Measurements from ENCODE around the gene PRSS38. TPM values are rescaled to one million over a fixed set of nuclear protein-coding genes. Genes with fewer than 3 reads are reported as not detected.

PRSS38 gene
- total and polyA plus RNA-seq, 2 donors = not detected

DNA sequence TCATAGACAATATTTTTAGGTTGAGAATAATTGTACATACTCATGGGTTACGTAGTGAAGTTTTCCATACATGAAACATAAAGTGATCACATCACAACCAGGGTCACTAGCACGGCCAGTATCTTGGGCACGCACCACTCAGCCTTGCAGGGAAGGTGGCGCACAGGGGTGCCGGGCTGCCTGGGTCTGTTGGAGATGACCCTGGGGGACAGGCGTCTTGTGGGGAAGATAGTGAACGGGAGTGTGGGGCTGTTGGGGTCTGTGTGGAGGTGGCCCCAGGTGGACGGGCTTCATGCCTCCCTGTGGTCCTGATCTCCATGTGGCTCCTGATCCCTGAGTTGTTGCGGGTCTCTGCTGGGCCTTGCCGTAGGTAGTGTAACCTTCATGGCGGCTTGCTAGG lies 38.3 kb upstream of the PRSS38 start:
- Histone ChIP-seq H3K27ac (ENCODE audit: low read depth in 1 of 2, low read length in 1 of 2) (no peak overlapping the region), H3K36me3 (ENCODE audit: control insufficient read depth in 2 of 2, insufficient read depth in 2 of 2, low read length in 1 of 2) (peaks cover 11 to 32% of the 10 kb centered on the region in 2 donors), H3K4me3 (ENCODE audit: low read length in 2 of 2) (no peak overlapping the region), H3K27me3 (ENCODE audit: control insufficient read depth in 2 of 2, insufficient read depth in 1 of 2, low read length in 1 of 2) (no peaks in the 10 kb centered on the region), H3K4me1 (ENCODE audit: control insufficient read depth in 2 of 2, insufficient read depth in 2 of 2, low read length in 2 of 2) (peaks cover 23 to 26% of the 10 kb centered on the region in 2 donors), H3K9me3 (ENCODE audit: control insufficient read depth in 2 of 2, insufficient read depth in 1 of 2, low read length in 1 of 2) (no peaks in the 10 kb centered on the region)
- WGBS = 95% methylated on average over 11 of the region's 11 CpGs
- DNase-seq (ENCODE audit: low read depth in 6 of 9, low spot score in 9 of 9) = no peak

DNA sequence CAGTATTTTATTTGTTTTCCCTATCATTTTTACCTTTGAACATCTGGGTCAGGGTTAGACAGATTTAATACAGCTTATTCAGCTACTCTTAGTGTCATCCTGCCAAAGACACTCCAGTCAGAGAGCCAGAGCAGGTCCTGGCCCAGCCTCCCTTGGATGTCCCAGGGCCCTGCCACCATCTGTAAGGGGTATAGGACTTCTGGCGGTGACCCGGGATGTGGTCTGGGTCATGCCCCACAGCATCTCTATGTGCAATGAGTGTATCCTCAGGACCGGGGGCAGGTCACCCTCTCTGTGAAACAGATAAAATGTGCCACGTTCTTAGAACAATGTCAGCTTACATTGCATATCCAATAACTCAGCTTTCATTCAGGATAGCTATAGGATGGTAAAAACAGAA lies 37.8 kb upstream of the PRSS38 start:
- Histone ChIP-seq H3K27ac (ENCODE audit: low read depth in 1 of 2, low read length in 1 of 2) (no peak overlapping the region), H3K36me3 (ENCODE audit: control insufficient read depth in 2 of 2, insufficient read depth in 2 of 2, low read length in 1 of 2) (peaks cover 13 to 32% of the 10 kb centered on the region in 2 donors), H3K9me3 (ENCODE audit: control insufficient read depth in 2 of 2, insufficient read depth in 1 of 2, low read length in 1 of 2) (no peaks in the 10 kb centered on the region), H3K4me3 (ENCODE audit: low read length in 2 of 2) (no peak overlapping the region), H3K4me1 (ENCODE audit: control insufficient read depth in 2 of 2, insufficient read depth in 2 of 2, low read length in 2 of 2) (peaks cover 19 to 21% of the 10 kb centered on the region in 2 donors), H3K27me3 (ENCODE audit: control insufficient read depth in 2 of 2, insufficient read depth in 1 of 2, low read length in 1 of 2) (no peaks in the 10 kb centered on the region)
- WGBS = 99% methylated on average over 4 of the region's 4 CpGs
- DNase-seq (ENCODE audit: low read depth in 6 of 9, low spot score in 9 of 9) = no peak

DNA sequence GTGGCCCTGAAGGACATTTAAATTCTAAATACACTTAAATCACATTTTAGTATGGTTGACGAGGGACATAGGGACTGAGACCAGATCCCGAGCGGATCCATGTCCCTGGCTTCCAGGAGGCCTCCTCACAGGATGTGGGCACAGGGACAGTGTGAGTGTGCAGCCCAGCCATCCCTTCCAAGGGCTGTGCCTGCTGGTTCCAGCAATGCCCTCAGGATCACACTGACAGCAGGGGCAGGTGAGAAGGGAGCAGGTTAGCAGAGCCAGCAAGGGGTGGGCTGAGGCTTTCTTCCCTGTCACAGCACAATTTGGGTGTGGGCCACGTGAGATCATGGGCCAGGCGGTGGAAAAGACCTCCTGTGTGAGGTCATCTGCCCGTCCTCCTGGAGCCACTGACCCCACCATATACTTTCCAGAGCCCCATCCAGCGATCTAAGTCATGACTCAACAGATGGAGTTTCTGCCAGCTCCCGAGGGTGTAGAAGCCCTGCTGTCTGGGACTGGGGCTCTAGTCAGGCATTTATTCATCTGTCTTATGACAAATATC lies 37.0 kb upstream of the PRSS38 start:
- WGBS = 97% methylated on average over 8 of the region's 8 CpGs
- Histone ChIP-seq H3K36me3 (ENCODE audit: control insufficient read depth in 2 of 2, insufficient read depth in 2 of 2, low read length in 1 of 2) (peaks cover 13 to 32% of the 10 kb centered on the region in 2 donors), H3K27me3 (ENCODE audit: control insufficient read depth in 2 of 2, insufficient read depth in 1 of 2, low read length in 1 of 2) (no peaks in the 10 kb centered on the region), H3K4me1 (ENCODE audit: control insufficient read depth in 2 of 2, insufficient read depth in 2 of 2, low read length in 2 of 2) (peaks cover 13 to 17% of the 10 kb centered on the region in 2 donors), H3K9me3 (ENCODE audit: control insufficient read depth in 2 of 2, insufficient read depth in 1 of 2, low read length in 1 of 2) (no peaks in the 10 kb centered on the region), H3K4me3 (ENCODE audit: low read length in 2 of 2) (no peak overlapping the region), H3K27ac (ENCODE audit: low read depth in 1 of 2, low read length in 1 of 2) (no peak overlapping the region)
- DNase-seq (ENCODE audit: low read depth in 6 of 9, low spot score in 9 of 9) = no peak

DNA sequence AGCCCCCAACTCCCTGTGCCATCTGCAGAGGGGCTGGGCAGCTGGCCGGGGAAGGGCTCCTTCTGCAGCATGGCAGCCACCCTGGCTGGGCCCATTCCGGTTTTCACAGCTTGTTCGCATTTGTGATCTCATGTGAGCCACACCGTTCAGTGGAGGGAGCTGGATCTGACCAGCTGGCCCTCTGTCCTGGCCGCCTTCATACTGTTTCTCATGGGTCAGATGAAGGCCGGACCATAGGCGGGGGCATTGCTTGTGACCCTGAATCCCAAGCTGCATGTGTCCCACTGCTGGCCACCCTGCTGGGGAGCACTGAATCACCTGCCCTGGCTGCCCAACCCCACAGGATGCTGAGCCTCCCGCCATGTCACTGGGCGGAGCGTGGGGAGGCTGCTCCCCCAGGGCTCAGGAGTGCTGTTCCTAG lies 36.4 kb upstream of the PRSS38 start:
- Histone ChIP-seq H3K27me3 (ENCODE audit: control insufficient read depth in 2 of 2, insufficient read depth in 1 of 2, low read length in 1 of 2) (no peaks in the 10 kb centered on the region), H3K9me3 (ENCODE audit: control insufficient read depth in 2 of 2, insufficient read depth in 1 of 2, low read length in 1 of 2) (no peaks in the 10 kb centered on the region), H3K27ac (ENCODE audit: low read depth in 1 of 2, low read length in 1 of 2) (no peak overlapping the region), H3K36me3 (ENCODE audit: control insufficient read depth in 2 of 2, insufficient read depth in 2 of 2, low read length in 1 of 2) (peaks cover 13 to 32% of the 10 kb centered on the region in 2 donors), H3K4me3 (ENCODE audit: low read length in 2 of 2) (no peak overlapping the region), H3K4me1 (ENCODE audit: control insufficient read depth in 2 of 2, insufficient read depth in 2 of 2, low read length in 2 of 2) (peaks cover 7 to 12% of the 10 kb centered on the region in 2 donors)
- 98% methylated on average over 10 of the region's 10 CpGs for WGBS
- DNase-seq (ENCODE audit: low read depth in 6 of 9, low spot score in 9 of 9) = no peak

DNA sequence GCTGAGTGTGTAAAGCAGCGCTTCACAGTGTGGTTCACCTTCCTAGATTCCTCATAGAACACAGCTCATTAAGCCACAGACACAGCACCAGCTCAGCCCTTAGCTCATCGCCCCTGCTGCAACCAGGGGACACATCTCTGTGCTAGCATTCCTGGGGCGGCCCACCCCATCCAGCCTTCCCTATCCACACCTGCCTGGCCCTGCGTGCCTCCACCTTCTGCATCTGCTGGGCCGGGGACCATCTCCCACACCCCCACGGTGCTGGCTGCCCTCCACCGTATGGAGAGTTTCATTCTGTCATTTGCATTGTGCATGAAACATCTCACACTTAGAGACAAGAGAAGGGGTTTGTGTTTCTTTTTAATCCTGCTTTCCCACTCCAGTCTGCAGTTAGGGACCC lies 35.8 kb upstream of the PRSS38 start:
- DNase-seq (ENCODE audit: low read depth in 6 of 9, low spot score in 9 of 9) = no peak
- no peak overlapping the region for H3K27ac ChIP-seq (ENCODE audit: low read depth in 1 of 2, low read length in 1 of 2)
- no peaks in the 10 kb centered on the region for H3K27me3 ChIP-seq (ENCODE audit: control insufficient read depth in 2 of 2, insufficient read depth in 1 of 2, low read length in 1 of 2)
- H3K4me3 ChIP-seq (ENCODE audit: low read length in 2 of 2) = no peak overlapping the region
- 97% methylated on average over 7 of the region's 7 CpGs for WGBS
- H3K36me3 ChIP-seq (ENCODE audit: control insufficient read depth in 2 of 2, insufficient read depth in 2 of 2, low read length in 1 of 2) = peaks cover 13 to 32% of the 10 kb centered on the region in 2 donors
- H3K9me3 ChIP-seq (ENCODE audit: control insufficient read depth in 2 of 2, insufficient read depth in 1 of 2, low read length in 1 of 2) = no peaks in the 10 kb centered on the region
- peaks cover under 1 to 5% of the 10 kb centered on the region in 2 donors for H3K4me1 ChIP-seq (ENCODE audit: control insufficient read depth in 2 of 2, insufficient read depth in 2 of 2, low read length in 2 of 2)

DNA sequence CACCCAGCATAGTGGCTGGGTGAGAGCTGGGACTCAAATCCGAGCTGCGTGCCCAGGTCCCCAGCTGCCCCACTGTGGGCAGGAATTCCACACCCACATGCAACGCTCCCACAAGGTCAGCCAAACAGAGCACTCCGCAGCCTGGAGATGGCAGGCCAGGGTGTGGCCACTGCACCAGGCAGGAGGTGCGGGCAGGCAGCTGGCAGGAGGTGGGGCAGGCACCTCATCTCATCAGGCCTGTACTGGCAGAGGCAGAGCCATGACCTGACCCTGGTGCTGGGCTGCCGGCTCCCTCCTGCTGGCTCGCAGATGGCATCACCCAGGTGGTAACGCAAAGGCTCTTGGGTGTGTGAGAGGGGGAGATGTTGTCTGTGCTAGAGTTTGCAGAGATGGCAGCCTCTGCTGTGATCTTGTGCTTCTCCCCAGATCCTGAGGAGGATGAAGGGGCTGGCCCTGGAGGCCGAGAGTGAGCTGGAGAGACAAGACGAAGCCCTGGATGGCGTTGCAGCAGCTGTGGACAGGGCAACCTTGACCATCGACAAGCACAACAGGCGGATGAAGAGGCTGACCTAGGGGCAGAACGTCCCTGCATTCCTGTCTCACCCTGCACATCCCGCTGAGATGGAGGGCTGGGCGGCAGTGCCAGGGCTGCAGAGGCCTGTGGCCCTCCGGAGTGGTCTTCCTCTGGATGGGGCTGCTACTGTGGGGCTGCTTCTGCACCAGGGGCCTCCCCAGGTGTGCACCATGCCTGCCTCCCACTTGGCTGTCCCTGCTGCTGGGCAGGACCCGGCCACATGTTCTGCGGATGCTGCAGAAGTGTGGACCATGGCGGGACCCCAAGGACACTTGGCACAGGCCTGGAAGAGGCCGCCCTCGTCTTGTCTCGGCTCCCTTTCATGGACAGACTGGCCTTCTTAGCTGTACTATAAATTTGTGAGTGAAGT lies 35.1 kb upstream of the PRSS38 start:
- H3K27ac ChIP-seq (ENCODE audit: low read depth in 1 of 2, low read length in 1 of 2) = no peak overlapping the region
- H3K9me3 ChIP-seq (ENCODE audit: control insufficient read depth in 2 of 2, insufficient read depth in 1 of 2, low read length in 1 of 2) = no peaks in the 10 kb centered on the region
- peaks cover 0 to 3% of the 10 kb centered on the region in 2 donors for H3K4me1 ChIP-seq (ENCODE audit: control insufficient read depth in 2 of 2, insufficient read depth in 2 of 2, low read length in 2 of 2)
- no peak overlapping the region for H3K4me3 ChIP-seq (ENCODE audit: low read length in 2 of 2)
- 94% methylated on average over 23 of the region's 23 CpGs for WGBS
- H3K27me3 ChIP-seq (ENCODE audit: control insufficient read depth in 2 of 2, insufficient read depth in 1 of 2, low read length in 1 of 2) = peaks cover 0 to 2% of the 10 kb centered on the region in 2 donors
- no peak for DNase-seq (ENCODE audit: low read depth in 6 of 9, low spot score in 9 of 9)
- H3K36me3 ChIP-seq (ENCODE audit: control insufficient read depth in 2 of 2, insufficient read depth in 2 of 2, low read length in 1 of 2) = peaks cover 11 to 32% of the 10 kb centered on the region in 2 donors

DNA sequence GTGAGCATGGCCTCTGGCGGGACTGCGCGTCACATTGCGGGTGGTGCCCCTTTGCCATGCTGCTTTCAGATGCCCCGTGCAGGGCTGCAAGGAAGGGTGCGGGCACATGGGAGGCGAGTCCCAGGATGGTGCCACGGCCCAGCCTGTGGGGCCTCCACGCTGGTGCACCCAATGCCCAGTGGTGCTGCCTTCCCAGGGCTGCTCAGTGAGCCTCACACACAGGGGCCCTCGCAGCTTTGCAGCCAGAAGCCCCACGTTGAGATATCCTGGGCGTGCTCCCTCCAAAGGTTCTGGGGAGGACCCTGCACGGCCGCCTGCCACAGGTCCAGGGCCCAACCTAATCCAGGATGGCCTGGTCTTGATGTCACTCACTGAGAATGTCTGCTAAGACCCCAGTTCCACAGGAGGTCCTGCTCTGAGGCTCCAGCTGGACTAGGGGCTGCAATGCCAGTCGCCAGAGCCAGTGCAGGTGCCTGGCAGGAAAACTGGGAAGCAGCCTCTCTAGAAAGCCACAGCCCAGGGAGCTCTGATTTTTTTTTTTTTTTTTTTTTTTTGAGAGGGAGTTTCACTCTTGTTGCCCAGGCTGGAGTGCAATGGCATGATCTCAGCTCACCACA lies 34.1 kb upstream of the PRSS38 start:
- DNase-seq (ENCODE audit: low read depth in 6 of 9, low spot score in 9 of 9) = no peak

DNA sequence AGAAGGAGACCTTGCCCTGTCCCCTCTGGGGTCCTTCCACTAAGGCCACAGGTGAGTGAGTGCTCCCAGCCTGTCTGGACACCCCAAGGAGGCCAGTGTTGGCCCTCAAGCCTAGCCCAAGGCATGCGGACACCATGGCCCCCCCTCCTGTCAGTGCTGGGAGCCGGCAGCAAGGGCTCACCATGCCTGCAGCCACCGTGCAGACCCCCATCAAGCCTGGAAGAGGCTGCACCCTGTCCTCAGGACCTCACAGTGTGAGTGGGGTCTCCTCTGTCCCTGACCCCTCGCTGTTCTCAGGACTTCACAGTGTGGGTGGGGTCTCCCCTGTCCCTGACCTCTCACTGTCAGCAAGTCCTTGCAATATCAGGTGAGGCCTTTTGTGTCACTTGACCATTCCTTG lies 33.2 kb upstream of the PRSS38 start:
- 96% methylated on average over 4 of the region's 4 CpGs for WGBS
- no peak for DNase-seq (ENCODE audit: low read depth in 6 of 9, low spot score in 9 of 9)
- Histone ChIP-seq H3K4me1 (ENCODE audit: control insufficient read depth in 2 of 2, insufficient read depth in 2 of 2, low read length in 2 of 2) (peaks cover 5 to 7% of the 10 kb centered on the region in 2 donors), H3K9me3 (ENCODE audit: control insufficient read depth in 2 of 2, insufficient read depth in 1 of 2, low read length in 1 of 2) (no peaks in the 10 kb centered on the region), H3K27me3 (ENCODE audit: control insufficient read depth in 2 of 2, insufficient read depth in 1 of 2, low read length in 1 of 2) (peaks cover 6 to 19% of the 10 kb centered on the region in 2 donors), H3K36me3 (ENCODE audit: control insufficient read depth in 2 of 2, insufficient read depth in 2 of 2, low read length in 1 of 2) (peaks cover 6 to 22% of the 10 kb centered on the region in 2 donors), H3K4me3 (ENCODE audit: low read length in 2 of 2) (no peak overlapping the region), H3K27ac (ENCODE audit: low read depth in 1 of 2, low read length in 1 of 2) (no peak overlapping the region)

More for the DNA sequence above, 34.1 kb upstream of the PRSS38 start:
- H3K4me3 ChIP-seq (ENCODE audit: low read length in 2 of 2) = no peak overlapping the region
- WGBS = 98% methylated on average over 15 of the region's 15 CpGs
- no peak overlapping the region for H3K27ac ChIP-seq (ENCODE audit: low read depth in 1 of 2, low read length in 1 of 2)
- peaks cover 6 to 23% of the 10 kb centered on the region in 2 donors for H3K36me3 ChIP-seq (ENCODE audit: control insufficient read depth in 2 of 2, insufficient read depth in 2 of 2, low read length in 1 of 2)
- peaks cover 0 to 3% of the 10 kb centered on the region in 2 donors for H3K4me1 ChIP-seq (ENCODE audit: control insufficient read depth in 2 of 2, insufficient read depth in 2 of 2, low read length in 2 of 2)
- H3K9me3 ChIP-seq (ENCODE audit: control insufficient read depth in 2 of 2, insufficient read depth in 1 of 2, low read length in 1 of 2) = no peaks in the 10 kb centered on the region
- peaks cover 3 to 11% of the 10 kb centered on the region in 2 donors for H3K27me3 ChIP-seq (ENCODE audit: control insufficient read depth in 2 of 2, insufficient read depth in 1 of 2, low read length in 1 of 2)

Measured in thymus (tissue), 11 donors.